NB4 (cell line): ENCODE measurements around the gene ANKH.

Source experiments
- DNase-seq: peaks from one replicate; pipeline ENCODE4 v3.0.0; 2010; ENCODE audit warnings: low read depth
- H3K4me3 ChIP-seq: one replicate; pipeline ENCODE4 v1.5.1; 2011; ENCODE audit warnings: mild to moderate bottlenecking, low read depth, low read length, moderate library complexity
- CTCF ChIP-seq: IDR thresholded peaks from one replicate; pipeline ENCODE4 v1.5.1; 2012; ENCODE audit warnings: low read depth, low read length
- MYC ChIP-seq: IDR thresholded peaks from 2 replicates; pipeline ENCODE4 v1.6.1; 2011; ENCODE audit warnings: low read depth, low read length
- POLR2A ChIP-seq: IDR thresholded peaks from 2 replicates; pipeline ENCODE4 v1.6.1; 2011; ENCODE audit warnings: mild to moderate bottlenecking; ENCODE audit not compliant: insufficient read length; ENCODE audit errors: extremely low read depth
- TF ChIP-seq, protein P1 (sequence below): IDR thresholded peaks from 2 replicates; pipeline ENCODE4 v1.6.1; 2011; ENCODE audit warnings: low read depth, low read length

Gene ANKH

DNA sequence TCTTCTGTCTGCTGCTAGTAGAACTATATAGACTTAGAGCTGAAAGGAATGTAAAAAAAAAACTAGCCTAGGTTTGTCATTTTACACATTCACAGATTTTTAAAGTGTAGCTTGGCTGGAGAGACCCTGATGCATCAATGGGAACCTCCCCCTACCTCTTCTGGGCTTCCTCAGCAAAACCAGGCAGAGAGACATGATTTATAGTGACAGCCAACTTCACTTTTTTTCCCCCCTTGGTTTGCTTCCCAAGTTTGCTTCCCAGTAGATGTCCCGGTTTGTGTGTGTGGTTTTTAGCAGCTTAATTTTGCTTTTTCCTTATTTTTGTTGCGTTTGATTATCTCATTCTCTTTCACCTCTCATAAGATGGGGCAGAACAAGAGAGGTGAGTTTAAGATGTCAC lies 205.2 kb downstream of the ANKH start:
- TF ChIP-seq, protein P1, sequence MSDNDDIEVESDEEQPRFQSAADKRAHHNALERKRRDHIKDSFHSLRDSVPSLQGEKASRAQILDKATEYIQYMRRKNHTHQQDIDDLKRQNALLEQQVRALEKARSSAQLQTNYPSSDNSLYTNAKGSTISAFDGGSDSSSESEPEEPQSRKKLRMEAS, result no peak
- TF ChIP-seq MYC (no peak), POLR2A (no peak), CTCF (no peak)
- DNase-seq, result no peak
- peak overlapping the region; percentile 87 for H3K4me3 ChIP-seq

DNA sequence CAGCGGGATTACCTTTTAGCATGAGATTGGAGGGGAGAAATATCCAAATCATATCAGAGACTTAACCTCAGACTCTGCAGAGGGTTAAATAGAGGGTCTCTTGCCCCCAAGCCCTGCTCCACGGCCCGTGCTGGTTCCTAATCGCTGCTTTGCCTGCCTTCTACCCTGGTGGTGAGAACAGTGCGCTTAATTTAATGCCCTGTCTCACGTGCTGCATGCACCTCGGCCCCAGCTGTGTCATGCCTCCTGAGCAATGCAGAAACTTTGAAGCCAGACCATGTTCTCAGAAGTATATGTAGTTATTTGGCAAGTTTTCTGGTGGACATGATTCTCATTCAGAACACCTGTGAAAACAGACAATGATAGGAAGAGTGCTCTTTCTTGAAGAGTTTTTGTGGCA lies 205.6 kb downstream of the ANKH start:
- peak; percentile 39 for DNase-seq
- TF ChIP-seq, protein P1, result peak; percentile 48; the same call in 1 of the 2 replicates
- TF ChIP-seq CTCF, result peak; percentile 7
- no peak for TF ChIP-seq POLR2A
- peak overlapping the region; percentile 87 for H3K4me3 ChIP-seq

GRCh38 chr5:14665101-14665822 lies 206.3 kb downstream of the ANKH start:
- peak; percentile 64 for DNase-seq

GRCh38 chr5:14664270-14665100 lies 207.1 kb downstream of the ANKH start, which contains the start of gene OTULIN:
OTULIN (plus strand) TSS chr5:14664718; CDS start chr5:14664826, 108 bp downstream.
- peak within 1 kb of the TSS; percentile 87 for H3K4me3 ChIP-seq
- peak; percentile 97 for DNase-seq
- TF ChIP-seq CTCF (no peak), POLR2A (peak; percentile 91), MYC (peak; percentile 75; the same call in 1 of the 2 replicates)
- TF ChIP-seq, protein P1, result peak; percentile 94

More at GRCh38 chr5:14665101-14665822, 206.3 kb downstream of the ANKH start:
- TF ChIP-seq POLR2A (no peak), MYC (no peak), CTCF (no peak)
- TF ChIP-seq, protein P1, result no peak; the same call in 1 of the 2 replicates
- peak overlapping the region; percentile 87 for H3K4me3 ChIP-seq

GRCh38 chr5:14663734-14664269 lies 207.8 kb downstream of the ANKH start:
- H3K4me3 ChIP-seq, result peak overlapping the region; percentile 87
- TF ChIP-seq MYC (no peak), POLR2A (no peak), CTCF (no peak)
- TF ChIP-seq, protein P1, result no peak
- no peak for DNase-seq
